CMK (cell line): ENCODE data around the gene CHCHD3.

Source experiments
- DNase-seq: peaks from one replicate; pipeline ENCODE4 v3.0.0-alpha.2; 2010; ENCODE audit warnings: low read depth

Gene CHCHD3

GRCh38 chr7:133081599-133082389 is at the start of gene CHCHD3:
Gene CHCHD3, minus strand, starts transcription at chr7:133082090. Its CDS starts 153 bp downstream, at chr7:133081937.
- DNase-seq = peak; percentile 85

GRCh38 chr7:133130166-133130565 is 48.3 kb upstream of the CHCHD3 start:
- DNase-seq = no peak

- no peak for DNase-seq
These were observed 44.5 kb upstream of the CHCHD3 start for GRCh38 chr7:133126422-133126821.

GRCh38 chr7:133124974-133125373 is 43.1 kb upstream of the CHCHD3 start:
- DNase-seq = no peak

GRCh38 chr7:133121175-133121844 is 39.4 kb upstream of the CHCHD3 start:
- DNase-seq = no peak

- no peak for DNase-seq
These were observed 37.2 kb upstream of the CHCHD3 start for GRCh38 chr7:133119067-133119466.

- DNase-seq = no peak
These were observed 36.4 kb upstream of the CHCHD3 start for GRCh38 chr7:133118261-133118660.

- DNase-seq = no peak
These were observed 35.6 kb upstream of the CHCHD3 start for GRCh38 chr7:133117452-133117851.

- DNase-seq = no peak
These were observed 33.7 kb upstream of the CHCHD3 start for GRCh38 chr7:133115596-133115995.

- no peak for DNase-seq
These were observed 32.6 kb upstream of the CHCHD3 start for GRCh38 chr7:133114519-133114918.

GRCh38 chr7:133112976-133113375 is 31.1 kb upstream of the CHCHD3 start:
- DNase-seq = no peak

- no peak for DNase-seq
These were observed 30.4 kb upstream of the CHCHD3 start for GRCh38 chr7:133112335-133112734.

- DNase-seq = no peak
These were observed 28.4 kb upstream of the CHCHD3 start for GRCh38 chr7:133110312-133110711.

- no peak for DNase-seq
These were observed 27.9 kb upstream of the CHCHD3 start for GRCh38 chr7:133109816-133110215.

- DNase-seq = no peak
These were observed 26.1 kb upstream of the CHCHD3 start for GRCh38 chr7:133108023-133108422.

- no peak for DNase-seq
These were observed 20.6 kb upstream of the CHCHD3 start for GRCh38 chr7:133102276-133103060.

- DNase-seq = no peak
These were observed 17.9 kb upstream of the CHCHD3 start for GRCh38 chr7:133099633-133100286.

GRCh38 chr7:133095119-133095671 is 13.3 kb upstream of the CHCHD3 start:
- no peak for DNase-seq

- no peak for DNase-seq
These were observed 10.1 kb upstream of the CHCHD3 start for GRCh38 chr7:133091943-133092464.

- no peak for DNase-seq
These were observed 488 bp upstream of the CHCHD3 start for GRCh38 chr7:133082390-133082766.

GRCh38 chr7:133081119-133081598 is 731 bp downstream of the CHCHD3 start:
- no peak for DNase-seq

GRCh38 chr7:133079296-133079695 is 2.6 kb downstream of the CHCHD3 start:
- DNase-seq = no peak
